Activated T-helper 1 cell treated with anti-CD3 and anti-CD28 coated beads, Interleukin-12 subunit alpha, Interleukin-12 subunit beta, Interleukin-2, Interleukin-4 antibody, amounts not matched to agents 30 ng/mL and 10 ng/mL and 1 ng/mL, durations not matched to agents 14 hours and 24 hours and 36 hours (primary cell): ENCODE measurements around the gene DDX43. TPM values are rescaled to one million over a fixed set of nuclear protein-coding genes. Genes with fewer than 3 reads are reported as not detected.
"Not testable (repeated sequence)": the region's sequence is repeated elsewhere in the genome, so short reads cannot be mapped to it uniquely, and the experiment has no call there.

ENCODE experiments used
- DNase-seq: peaks from one replicate; pipeline ENCODE4 v3.0.0; 2021; ENCODE audit warnings: low spot score
- H3K27ac Mint-ChIP-seq: one replicate; pipeline ENCODE4 v1.8.0; 2021; ENCODE audit warnings: mild to moderate bottlenecking, mixed read lengths
- H3K27me3 Mint-ChIP-seq: one replicate; pipeline ENCODE4 v1.8.0; 2022; ENCODE audit warnings: mild to moderate bottlenecking, moderate library complexity, mixed read lengths; ENCODE audit not compliant: insufficient read depth
- H3K36me3 Mint-ChIP-seq: one replicate; pipeline ENCODE4 v1.8.0; 2021; ENCODE audit warnings: low read depth, mixed read lengths
- H3K4me1 Mint-ChIP-seq: one replicate; pipeline ENCODE4 v1.8.0; 2021; ENCODE audit warnings: low read depth, mixed read lengths
- H3K4me3 Mint-ChIP-seq: one replicate; pipeline ENCODE4 v1.8.0; 2021; ENCODE audit warnings: mild to moderate bottlenecking, moderate library complexity, mixed read lengths
- H3K9me3 Mint-ChIP-seq: one replicate; pipeline ENCODE4 v1.8.0; 2021; ENCODE audit warnings: mixed read lengths
- intact Hi-C: fragments of 100-400 bp; cut with micrococcal nuclease; formaldehyde crosslinking; loops from one replicate; pipeline ENCODE4 v1.15.1; 2024
- total RNA-seq: library from RNA; stranded (reverse); gene quantifications from 2 replicates; pipeline ENCODE4 v1.2.3, GENCODE V29; 2022

Gene DDX43
- total RNA-seq, 1 donor from 2014 or later = 0.44 TPM

DNA sequence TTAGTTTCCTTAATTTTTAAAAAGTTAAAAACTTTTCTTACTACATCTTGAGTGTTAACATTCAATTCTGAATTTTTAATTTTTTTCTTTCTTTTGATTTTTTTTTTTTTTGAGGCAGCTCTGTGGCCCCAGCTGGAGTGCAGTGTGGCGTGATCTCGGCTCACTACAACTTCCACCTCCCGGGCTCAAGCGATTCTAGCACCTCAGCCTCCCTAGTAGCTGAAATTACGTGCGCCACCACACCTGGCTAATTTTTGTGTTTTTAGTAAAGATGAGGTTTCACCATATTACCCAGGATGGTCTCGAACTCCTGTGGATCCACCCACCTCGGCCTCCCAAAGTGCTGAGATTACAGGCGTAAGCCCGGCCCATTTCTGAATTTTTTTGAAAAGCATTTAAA, 1.2 kb downstream of the DDX43 start:
- no peaks in the 10 kb centered on the region for H3K27me3 Mint-ChIP-seq
- no peaks in the 10 kb centered on the region for H3K9me3 Mint-ChIP-seq
- no peak for DNase-seq
- H3K4me1 Mint-ChIP-seq = peaks cover 13% of the 10 kb centered on the region
- H3K27ac Mint-ChIP-seq = no peak overlapping the region
- peaks cover 3% of the 10 kb centered on the region for H3K36me3 Mint-ChIP-seq
- no peak overlapping the region for H3K4me3 Mint-ChIP-seq
- intact Hi-C loops = no loop called here

DNA sequence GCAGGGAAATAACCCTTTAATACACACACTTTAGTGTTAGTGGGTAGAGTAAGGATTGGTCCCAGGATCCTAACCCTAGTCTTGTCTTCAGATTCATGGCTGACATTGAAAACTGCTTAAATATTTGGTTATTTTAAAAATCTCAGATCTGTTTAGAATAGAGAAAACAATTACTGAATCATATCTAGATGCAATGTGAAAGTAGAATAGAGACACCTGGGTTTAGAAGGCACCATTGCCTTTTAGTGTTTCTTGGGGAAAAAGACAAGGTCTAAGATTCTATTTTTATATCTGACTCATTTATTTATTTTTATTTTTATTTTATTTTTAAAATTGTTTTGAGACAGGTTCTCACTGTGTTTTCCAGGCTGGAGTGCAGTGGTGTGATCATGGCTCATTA, 6.0 kb downstream of the DDX43 start:
- Mint-ChIP-seq H3K36me3 (peaks cover 3% of the 10 kb centered on the region), H3K27me3 (no peaks in the 10 kb centered on the region), H3K27ac (no peak overlapping the region)

DNA sequence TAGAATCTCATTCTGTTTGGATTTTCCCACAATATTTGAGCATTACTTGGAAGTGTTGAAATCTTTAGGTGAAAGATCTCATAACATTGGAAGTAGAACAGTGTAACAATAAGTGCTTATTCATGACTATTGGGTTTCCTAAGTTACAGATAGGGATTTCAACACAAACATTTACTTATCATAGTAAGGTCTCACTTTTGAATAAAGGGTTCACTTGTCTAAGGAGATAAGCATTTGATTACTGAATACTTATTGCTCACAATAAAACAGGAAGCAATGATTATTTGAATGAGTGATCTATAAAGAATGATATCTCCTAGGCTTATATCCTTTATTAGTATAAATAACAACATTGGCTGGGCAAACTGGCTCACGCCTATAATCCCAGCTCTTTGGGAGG, 14.8 kb downstream of the DDX43 start:
- intact Hi-C loops = no loop called here
- Mint-ChIP-seq H3K36me3 (peaks cover 9% of the 10 kb centered on the region), H3K9me3 (no peaks in the 10 kb centered on the region), H3K4me1 (no peaks in the 10 kb centered on the region), H3K4me3 (no peak overlapping the region), H3K27ac (no peak overlapping the region), H3K27me3 (no peaks in the 10 kb centered on the region)
- no peak for DNase-seq

More for the DNA sequence above, 6.0 kb downstream of the DDX43 start:
- Mint-ChIP-seq H3K4me1 (no peaks in the 10 kb centered on the region), H3K9me3 (no peaks in the 10 kb centered on the region), H3K4me3 (no peak overlapping the region)
- intact Hi-C loops = no loop called here
- DNase-seq = no peak

DNA sequence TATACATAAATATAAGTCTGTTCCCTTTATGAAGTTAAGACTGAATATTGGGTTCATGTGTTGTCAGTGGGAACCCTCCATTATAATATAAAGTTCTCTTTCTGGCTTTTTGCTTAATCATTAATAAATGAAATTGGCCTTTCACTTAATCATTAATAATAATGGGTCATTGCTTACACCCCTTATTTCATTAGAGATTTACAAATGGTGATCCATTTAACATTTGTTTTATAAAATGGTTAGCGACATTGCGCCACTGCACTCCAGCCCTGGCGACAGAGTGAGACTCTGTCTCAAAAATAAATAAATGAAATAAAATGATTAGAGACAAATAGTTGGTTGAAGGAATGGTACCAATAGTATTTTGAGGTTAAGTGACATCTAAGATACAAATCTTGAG, 18.5 kb downstream of the DDX43 start:
- peaks cover 10% of the 10 kb centered on the region for H3K4me1 Mint-ChIP-seq

DNA sequence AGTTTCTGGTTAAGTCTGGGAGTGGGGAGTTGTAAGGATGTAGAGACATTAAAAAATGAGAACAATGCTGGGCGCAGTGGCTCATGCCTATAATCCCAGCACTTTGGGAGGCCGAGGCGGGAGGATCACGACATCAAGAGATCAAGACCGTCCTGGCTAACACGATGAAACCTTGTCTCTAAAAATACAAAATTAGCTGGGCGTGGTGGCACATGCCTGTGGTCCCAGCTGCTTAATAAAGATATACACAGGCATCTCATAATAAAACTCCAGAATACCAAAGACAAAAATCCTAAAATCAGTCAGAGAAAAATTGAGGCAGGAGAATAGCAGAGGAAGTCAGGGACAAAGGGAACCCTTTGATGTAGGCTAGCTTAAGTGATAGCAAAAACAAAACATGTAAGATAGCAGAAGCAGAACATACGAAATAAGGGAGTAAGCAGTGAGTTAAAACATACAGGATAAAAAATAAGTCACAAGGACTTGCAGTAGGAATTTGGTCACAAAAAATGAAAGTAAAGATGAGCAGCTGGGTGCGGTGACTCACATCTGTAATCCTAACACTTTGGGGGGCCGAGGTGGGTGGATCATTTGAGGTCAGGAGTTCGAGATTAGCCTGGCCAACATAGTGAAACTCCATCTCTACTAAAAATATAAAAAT, 23.6 kb downstream of the DDX43 start:
- no peak for DNase-seq
- Mint-ChIP-seq H3K4me3 (no peak overlapping the region), H3K4me1 (peaks cover 28% of the 10 kb centered on the region), H3K9me3 (no peaks in the 10 kb centered on the region), H3K27me3 (no peaks in the 10 kb centered on the region), H3K27ac (no peak overlapping the region), H3K36me3 (peaks cover 43% of the 10 kb centered on the region)
- intact Hi-C loops = no loop called here

More for the DNA sequence above, 18.5 kb downstream of the DDX43 start:
- intact Hi-C loops = no loop called here
- DNase-seq = no peak
- H3K36me3 Mint-ChIP-seq = peaks cover 25% of the 10 kb centered on the region
- no peaks in the 10 kb centered on the region for H3K27me3 Mint-ChIP-seq
- H3K9me3 Mint-ChIP-seq = no peaks in the 10 kb centered on the region
- no peak overlapping the region for H3K27ac Mint-ChIP-seq
- no peak overlapping the region for H3K4me3 Mint-ChIP-seq

DNA sequence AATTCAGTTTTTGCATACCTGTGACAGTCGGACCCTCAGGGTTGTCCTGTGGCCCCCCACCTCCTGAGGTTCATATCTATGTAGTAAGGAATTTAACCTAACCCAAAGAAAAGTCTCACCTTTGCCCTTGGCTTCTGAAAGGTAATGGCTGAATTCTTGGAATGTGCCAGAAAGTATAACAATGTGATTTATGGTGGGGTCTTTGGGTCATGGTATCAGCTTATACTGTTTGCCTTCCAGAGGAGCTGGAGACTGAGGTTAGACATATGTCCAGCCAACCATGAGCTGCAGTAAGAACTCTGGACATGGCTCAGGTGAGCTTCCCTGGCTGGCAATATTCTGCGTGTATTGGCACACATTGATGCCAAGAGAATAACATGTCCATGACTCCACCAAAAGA, 26.9 kb downstream of the DDX43 start:
- Mint-ChIP-seq H3K27ac (peak overlapping the region; percentile 70), H3K9me3 (no peaks in the 10 kb centered on the region), H3K36me3 (peaks cover 38% of the 10 kb centered on the region), H3K27me3 (no peaks in the 10 kb centered on the region), H3K4me3 (peak overlapping the region; percentile 22), H3K4me1 (peaks cover 25% of the 10 kb centered on the region)
- intact Hi-C loops = no loop called here
- no peak for DNase-seq

DNA sequence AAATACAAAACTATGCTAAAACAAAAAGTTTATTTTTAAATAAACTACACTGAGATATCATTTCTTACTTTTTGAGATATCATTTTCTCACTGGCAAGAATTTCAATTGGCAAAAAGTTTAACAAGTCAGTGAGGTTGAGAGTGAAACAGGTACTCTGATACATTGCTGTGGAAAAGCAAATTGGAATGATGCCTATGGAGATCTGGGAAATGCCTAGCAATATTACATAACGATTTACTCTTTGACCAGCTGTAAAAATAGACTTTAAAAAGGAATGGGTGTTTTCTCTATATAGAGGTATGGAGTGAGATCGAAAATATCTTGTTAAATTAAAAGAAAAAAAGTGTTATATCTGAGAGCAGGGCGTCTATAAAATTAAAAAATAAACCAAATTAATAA, 40.6 kb downstream of the DDX43 start:
- Mint-ChIP-seq H3K27me3 (no peaks in the 10 kb centered on the region), H3K27ac (no peak overlapping the region), H3K4me1 (peaks cover 32% of the 10 kb centered on the region), H3K36me3 (peaks cover 42% of the 10 kb centered on the region), H3K4me3 (no peak overlapping the region), H3K9me3 (no peaks in the 10 kb centered on the region)
- DNase-seq = no peak
- intact Hi-C loops = no loop called here

DNA sequence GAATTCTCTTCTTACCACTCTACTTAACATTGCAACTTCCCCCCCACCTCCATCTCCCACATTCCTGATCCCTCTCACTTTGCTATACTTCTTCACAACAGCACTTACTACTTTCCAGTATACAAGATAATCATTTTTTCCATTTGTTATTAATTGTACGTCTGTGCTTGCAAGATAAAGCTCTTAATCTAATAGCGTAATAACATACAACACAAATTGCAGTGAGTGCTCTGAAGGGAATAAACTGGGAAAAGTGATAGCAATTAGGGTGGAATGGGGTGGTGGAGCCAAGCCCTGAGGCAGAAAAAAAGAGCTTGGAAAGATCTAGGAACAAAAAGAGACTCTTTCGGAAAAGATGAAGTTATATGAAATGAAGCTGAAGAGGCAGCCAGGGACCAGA, 48.9 kb downstream of the DDX43 start:
- no peak overlapping the region for H3K4me3 Mint-ChIP-seq
- intact Hi-C loops = no loop called here
- peaks cover 49% of the 10 kb centered on the region for H3K36me3 Mint-ChIP-seq
- no peaks in the 10 kb centered on the region for H3K9me3 Mint-ChIP-seq
- no peaks in the 10 kb centered on the region for H3K27me3 Mint-ChIP-seq
- no peak for DNase-seq
- H3K4me1 Mint-ChIP-seq = peaks cover 64% of the 10 kb centered on the region
- peak overlapping the region; percentile 71 for H3K27ac Mint-ChIP-seq

DNA sequence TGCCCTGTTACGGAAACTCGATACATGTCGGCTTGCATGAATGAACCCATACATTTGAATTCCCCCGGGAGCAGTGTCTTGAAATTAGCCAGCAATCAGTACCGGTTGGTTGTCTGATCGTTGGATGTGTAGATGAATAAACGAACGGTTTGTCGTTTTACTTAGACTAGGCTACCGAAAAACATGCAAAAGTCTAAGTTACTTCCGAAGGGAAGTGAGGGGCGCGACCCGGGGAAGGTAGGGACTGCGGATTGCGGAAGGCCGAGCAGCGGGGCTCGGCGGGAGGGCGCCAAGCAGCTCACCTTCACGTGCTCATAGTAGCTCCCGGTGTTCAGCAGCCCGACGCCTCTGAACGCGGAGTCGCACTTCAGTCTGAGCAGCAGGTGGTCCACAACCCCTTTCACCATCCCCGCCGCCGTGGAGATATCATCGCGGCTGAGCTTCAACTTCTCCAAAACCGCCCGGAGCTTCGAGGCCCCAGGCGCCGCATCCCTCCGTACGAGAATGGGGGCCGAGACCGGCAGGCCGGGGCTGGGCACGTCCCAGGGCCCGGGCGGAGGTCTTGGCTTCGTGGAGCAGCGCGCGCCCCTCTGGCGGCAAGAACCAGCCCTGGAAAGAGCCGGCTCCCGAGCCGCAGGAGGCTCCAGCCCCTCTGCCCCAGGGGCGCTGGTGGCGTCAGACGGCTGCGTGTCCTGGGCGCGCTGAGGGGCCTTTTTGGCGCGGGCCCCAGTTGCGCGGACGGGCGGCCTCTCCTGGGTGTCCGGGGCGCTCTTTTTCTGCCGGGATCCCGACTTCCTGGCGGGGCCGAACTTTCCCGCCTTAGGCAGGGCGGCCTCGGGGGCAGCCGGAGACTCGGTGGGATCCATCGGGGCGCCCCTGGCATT, 56.8 kb downstream of the DDX43 start:
- H3K36me3 Mint-ChIP-seq = peaks cover 22% of the 10 kb centered on the region
- H3K4me1 Mint-ChIP-seq = peaks cover 35% of the 10 kb centered on the region
- H3K27ac Mint-ChIP-seq = peak overlapping the region; percentile 87
- peak; percentile 22 for DNase-seq
- H3K9me3 Mint-ChIP-seq = no peaks in the 10 kb centered on the region
- peak overlapping the region; percentile 97 for H3K4me3 Mint-ChIP-seq
- no peaks in the 10 kb centered on the region for H3K27me3 Mint-ChIP-seq
- intact Hi-C loops = loop anchor here (1.0 to 10.0 kb wide), 7 partner anchors 10 to 831 kb away; partner anchors contain the start of genes EEF1A1, MTO1 and SLC17A5

DNA sequence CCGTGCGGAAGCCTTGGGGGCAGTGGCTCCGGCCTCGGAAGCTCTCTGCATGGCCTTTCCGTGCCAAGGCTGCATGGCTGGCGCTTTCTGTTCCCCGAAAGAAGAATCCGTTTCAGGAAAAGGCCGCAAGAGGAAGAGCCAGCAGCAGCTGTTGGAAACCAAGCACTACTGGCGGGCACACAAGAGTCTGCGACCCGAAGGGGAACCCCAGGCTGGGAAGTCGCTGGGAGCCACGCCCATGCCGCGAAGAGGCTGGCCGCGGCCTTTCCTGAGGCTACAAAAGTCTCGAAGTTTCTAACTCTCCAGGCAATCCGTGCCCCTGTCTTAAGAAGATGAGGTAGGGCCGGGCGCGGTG, 57.5 kb downstream of the DDX43 start, which contains the start of gene CGAS:
CGAS (minus strand) TSS at position 191 of the 355 bp plus-strand sequence; CDS start at position 75, 116 bp downstream.
- H3K4me3 Mint-ChIP-seq = peak within 1 kb of the TSS; percentile 97
- intact Hi-C loops = loop anchor here (1.0 to 10.0 kb wide), 2 partner anchors 9 to 273 kb away; partner anchors contain the start of gene MTO1
- peak within 1 kb of the TSS; percentile 87 for H3K27ac Mint-ChIP-seq
- DNase-seq = peak; percentile 79
- peaks cover 39% of the 10 kb centered on the region for H3K4me1 Mint-ChIP-seq
- H3K36me3 Mint-ChIP-seq = peaks cover 22% of the 10 kb centered on the region
- no peaks in the 10 kb centered on the region for H3K9me3 Mint-ChIP-seq
- H3K27me3 Mint-ChIP-seq = no peaks in the 10 kb centered on the region

DNA sequence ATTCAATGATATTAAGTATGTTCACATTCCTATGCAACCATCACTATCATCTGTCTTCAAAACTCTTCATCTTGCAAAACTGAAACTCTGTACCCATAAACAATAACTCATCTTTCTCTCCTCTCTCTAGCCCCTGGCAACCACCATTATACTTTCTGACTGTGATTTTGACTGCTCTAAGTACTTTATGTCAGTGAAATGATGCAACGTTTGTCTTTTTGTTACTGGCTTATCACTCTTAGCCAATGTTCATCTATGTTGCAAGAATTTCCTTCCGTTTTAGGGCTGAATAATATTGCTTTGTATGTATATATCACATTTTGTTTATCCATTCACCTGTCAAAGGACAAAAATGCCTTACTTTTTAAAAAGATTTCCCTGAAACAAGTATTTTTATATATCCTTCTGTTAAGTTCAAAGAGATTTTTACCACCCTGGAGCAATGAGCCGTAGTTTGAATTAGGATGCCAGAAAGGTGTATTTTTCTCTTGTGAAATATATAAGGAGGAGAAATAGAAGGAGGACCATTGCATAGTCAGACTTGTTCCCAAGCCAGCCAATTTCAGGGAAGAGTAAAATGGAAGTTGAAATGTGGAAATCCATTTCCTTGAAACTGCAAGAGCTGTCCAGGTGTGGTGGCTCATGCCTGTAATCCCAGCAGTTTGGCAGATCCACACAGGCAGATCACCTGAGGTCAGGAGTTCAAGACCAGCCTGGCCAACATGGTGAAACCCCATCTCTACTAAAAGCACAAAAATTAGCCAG, 61.4 kb downstream of the DDX43 start:
- H3K9me3 Mint-ChIP-seq = no peaks in the 10 kb centered on the region
- peak overlapping the region; percentile 45 for H3K27ac Mint-ChIP-seq
- no peak overlapping the region for H3K4me3 Mint-ChIP-seq

DNA sequence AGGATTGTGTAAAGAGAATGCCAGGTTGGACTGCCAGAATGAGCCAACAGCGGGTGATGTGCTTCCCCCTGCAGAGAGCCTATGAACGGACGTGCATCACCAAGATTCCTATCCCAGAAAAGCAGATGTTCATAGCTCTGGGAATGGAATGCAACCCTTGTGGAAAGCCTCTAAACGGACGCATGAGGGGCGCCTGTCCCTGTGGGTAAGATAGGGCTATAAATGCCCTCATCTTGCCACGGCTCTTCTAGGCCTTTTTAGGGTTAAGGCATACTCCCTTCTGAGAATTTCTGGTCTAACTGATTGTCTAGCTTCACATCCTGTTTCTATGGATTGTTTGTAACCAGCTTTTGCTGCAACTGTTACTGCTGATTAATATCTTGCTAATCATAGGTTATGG, 64.8 kb downstream of the DDX43 start:
- peaks cover 17% of the 10 kb centered on the region for H3K36me3 Mint-ChIP-seq
- intact Hi-C loops = loop anchor here (10.0 kb wide), 1 partner anchor 265 kb away; no protein-coding TSS in a partner anchor
- DNase-seq, H3K27me3 Mint-ChIP-seq, H3K9me3 Mint-ChIP-seq: not testable (repeated sequence)
- peaks cover 53% of the 10 kb centered on the region for H3K4me1 Mint-ChIP-seq
- peak overlapping the region; percentile 68 for H3K4me3 Mint-ChIP-seq
- peak overlapping the region; percentile 86 for H3K27ac Mint-ChIP-seq

More for the DNA sequence above, 61.4 kb downstream of the DDX43 start:
- Mint-ChIP-seq H3K27me3 (no peaks in the 10 kb centered on the region), H3K36me3 (peaks cover 6% of the 10 kb centered on the region), H3K4me1 (peaks cover 38% of the 10 kb centered on the region)
- intact Hi-C loops = loop anchor here (10.0 kb wide), 1 partner anchor 269 kb away; no protein-coding TSS in a partner anchor
- no peak for DNase-seq
